ENCODE measurements around the gene TNFSF12.

TNFSF12 gene

DNA sequence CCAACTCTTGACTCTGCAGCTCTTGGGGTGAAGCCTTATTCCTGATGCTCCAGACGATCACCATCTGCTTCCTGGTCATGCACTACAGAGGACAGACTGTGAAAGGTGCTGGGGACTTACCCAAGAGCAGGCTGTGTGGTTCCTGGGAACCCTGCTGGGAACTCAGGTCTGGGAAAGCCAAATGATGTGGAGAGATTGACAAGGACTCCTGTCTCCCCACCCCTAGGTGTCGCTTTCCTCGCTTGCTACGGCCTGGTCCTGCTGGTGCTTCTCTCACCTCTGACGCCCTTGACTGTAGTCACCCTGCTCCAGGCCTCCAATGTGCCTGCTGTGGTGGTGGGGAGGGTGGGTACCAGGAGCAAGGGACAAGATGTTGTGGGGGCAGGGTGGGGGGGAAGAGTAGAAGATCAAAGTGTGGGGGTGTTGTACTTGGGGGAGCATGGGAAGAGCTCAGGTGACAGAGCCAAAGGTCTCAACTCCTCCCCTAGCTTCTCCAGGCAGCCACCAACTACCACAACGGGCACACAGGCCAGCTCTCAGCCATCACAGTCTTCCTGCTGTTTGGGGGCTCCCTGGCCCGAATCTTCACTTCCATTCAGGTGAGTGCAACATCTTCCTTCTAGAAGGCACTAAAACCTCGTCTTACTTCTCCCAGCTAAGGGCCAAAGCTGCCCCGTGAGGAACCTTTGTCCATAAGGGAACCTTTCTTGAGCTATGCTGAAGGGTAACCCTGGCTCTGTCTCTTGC, 38.0 kb downstream of the TNFSF12 start:
- DNase-seq (ENCODE audit: low read depth) = no peak
- no peak overlapping the region for H3K4me3 ChIP-seq (ENCODE audit: control insufficient read depth, low read depth, low read length)
- TF ChIP-seq CTCF (IDR thresholded peaks at IDR 0.05; ENCODE audit: control insufficient read depth, insufficient read depth, low read depth, low read length, missing control alignments) = peak; percentile 16

GRCh38 chr17:7587420-7588151, 38.7 kb downstream of the TNFSF12 start:
- peak; percentile 88 for DNase-seq (ENCODE audit: low read depth)
- peak; percentile 18 for TF ChIP-seq CTCF (IDR thresholded peaks at IDR 0.05; ENCODE audit: control insufficient read depth, insufficient read depth, low read depth, low read length, missing control alignments)
- peak overlapping the region; percentile 13 for H3K4me3 ChIP-seq (ENCODE audit: control insufficient read depth, low read depth, low read length)

DNA sequence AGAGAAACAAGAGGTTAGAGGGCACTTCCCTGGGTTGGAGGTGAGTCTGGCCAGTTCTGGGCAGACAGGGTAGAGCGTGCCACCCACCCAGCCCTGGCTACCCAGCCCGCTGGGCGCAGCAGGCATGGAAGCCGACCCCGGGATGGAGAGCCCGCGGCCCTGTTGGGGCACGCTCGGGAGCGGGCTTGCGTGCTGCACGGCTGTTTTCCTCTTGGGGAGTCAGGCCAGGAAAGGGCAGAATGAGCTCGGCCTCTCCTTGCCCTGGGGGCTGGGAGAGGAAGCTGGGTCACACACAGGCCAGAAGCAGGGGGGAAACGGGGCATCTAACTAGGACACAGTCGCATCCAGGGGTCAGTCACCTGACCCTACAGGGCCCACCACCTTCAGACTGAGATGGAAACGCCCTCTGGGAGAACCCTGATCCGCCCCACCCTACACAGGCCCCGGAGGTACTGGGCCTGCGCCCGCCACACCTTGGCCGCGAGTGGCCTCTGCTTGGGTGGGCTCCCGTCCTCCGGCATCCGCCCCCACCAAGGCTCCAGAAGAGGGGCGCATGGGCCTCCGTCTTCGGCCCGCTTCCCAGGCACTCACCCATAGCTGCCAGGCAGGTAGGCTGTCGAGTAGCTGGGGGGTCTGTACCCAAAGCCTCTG, 39.8 kb downstream of the TNFSF12 start:
- H3K4me3 ChIP-seq (ENCODE audit: control insufficient read depth, low read depth, low read length) = peak overlapping the region; percentile 15
- no peak for TF ChIP-seq CTCF (IDR thresholded peaks at IDR 0.05; ENCODE audit: control insufficient read depth, insufficient read depth, low read depth, low read length, missing control alignments)
- DNase-seq (ENCODE audit: low read depth) = no peak

GRCh38 chr17:7589204-7589868, 40.5 kb downstream of the TNFSF12 start:
- TF ChIP-seq CTCF (IDR thresholded peaks at IDR 0.05; ENCODE audit: control insufficient read depth, insufficient read depth, low read depth, low read length, missing control alignments) = peak; percentile 92
- peak overlapping the region; percentile 15 for H3K4me3 ChIP-seq (ENCODE audit: control insufficient read depth, low read depth, low read length)
- DNase-seq (ENCODE audit: low read depth) = peak; percentile 40

GRCh38 chr17:7589891-7590691, 41.2 kb downstream of the TNFSF12 start, which contains the start of gene SOX15:
TSS of gene SOX15 (minus strand) at chr17:7590094. CDS start at chr17:7589676, 418 bp downstream.
- no peak for DNase-seq (ENCODE audit: low read depth)
- TF ChIP-seq CTCF (IDR thresholded peaks at IDR 0.05; ENCODE audit: control insufficient read depth, insufficient read depth, low read depth, low read length, missing control alignments) = no peak
- peak within 1 kb of the TSS; percentile 15 for H3K4me3 ChIP-seq (ENCODE audit: control insufficient read depth, low read depth, low read length)
